Testis (tissue), 3 donors: Measurements from ENCODE around the gene SMCO4. TPM values are rescaled to one million over a fixed set of nuclear protein-coding genes. Genes with fewer than 3 reads are reported as not detected.
"Not testable (repeated sequence)": the region's sequence is repeated elsewhere in the genome, so short reads cannot be mapped to it uniquely, and the experiment has no call there.

Experiments
- DNase-seq: peaks from one replicate; pipeline ENCODE4 v3.0.0-alpha.2; 2019
- H3K27ac ChIP-seq, 2 donors: fragments of 200-600 bp; sonication (generic); one replicate each; pipeline ENCODE4 v1.5.1; 2019
- H3K27me3 ChIP-seq: fragments of 200-600 bp; sonication (generic); one replicate; pipeline ENCODE4 v1.5.1; 2019
- H3K36me3 ChIP-seq: fragments of 200-600 bp; sonication (generic); one replicate; pipeline ENCODE4 v1.5.1; 2017; ENCODE audit warnings: low read depth; ENCODE audit errors: missing control alignments
- H3K4me1 ChIP-seq: fragments of 200-600 bp; sonication (generic); one replicate; pipeline ENCODE4 v1.5.1; 2019
- H3K4me3 ChIP-seq, 2 donors: fragments of 200-600 bp; sonication (generic); one replicate each; pipeline ENCODE4 v1.5.1; 2017 to 2019
- H3K9me3 ChIP-seq: fragments of 200-600 bp; sonication (generic); one replicate; pipeline ENCODE4 v1.5.1; 2017
- CTCF ChIP-seq, 3 experiments: fragments of 450-650 bp in 2 of 3; fragments of 200-600 bp in 1 of 3; sonication (generic) in 1 of 3; IDR thresholded peaks; one replicate each; pipeline ENCODE4 v1.5.1; 2016 to 2019; ENCODE audit warnings: antibody characterized with exemption in 3 of 3, mild to moderate bottlenecking in 2 of 3, moderate library complexity in 1 of 3
- POLR2A ChIP-seq: fragments of 450-650 bp; IDR thresholded peaks from one replicate; pipeline ENCODE4 v1.6.1; 2017; ENCODE audit warnings: antibody characterized with exemption, mild to moderate bottlenecking, moderate library complexity
- WGBS, 2 donors: methylation state at CpG; one replicate each; pipeline ENCODE4 v1.1.5; 2018; 5-methylcytosine and 5-hydroxymethylcytosine counted together
- intact Hi-C: fragments of 100-400 bp; cut with DNase I; formaldehyde crosslinking; loops from one replicate; pipeline ENCODE4 v1.15.1; 2023; ENCODE audit warnings: low total_unique reads
- polyA plus RNA-seq: library from polyadenylated mRNA; stranded (reverse); fragments of 350-450 nt; fragmentation: Illumina TruSeq; extraction: RNeasy Lipid Tissue Mini Kit (QIAGEN cat#74804); gene quantifications from one replicate; pipeline ENCODE4 v1.2.3, GENCODE V29; 2014; ENCODE audit warnings: low read depth, low replicate concordance; ENCODE audit not compliant: insufficient read depth
- total RNA-seq, 2 donors: library from RNA; depleted of rRNA; stranded (reverse); fragments of >200 nt; gene quantifications; one replicate each; pipeline ENCODE4 v1.2.3, GENCODE V29; 2016

SMCO4 gene
- total and polyA plus RNA-seq, 3 donors from 2014 or later, result 33.6 to 59.9 (median 34.2) TPM

GRCh38 chr11:93585758-93586157 lies 42.6 kb upstream of the SMCO4 start:
- H3K27ac ChIP-seq, result no peak overlapping the region
- intact Hi-C loops, result no loop called here
- H3K36me3 ChIP-seq, result no peaks in the 10 kb centered on the region
- H3K27me3 ChIP-seq, result no peaks in the 10 kb centered on the region
- H3K4me1 ChIP-seq, result no peaks in the 10 kb centered on the region
- H3K9me3 ChIP-seq, result no peaks in the 10 kb centered on the region
- no peak for DNase-seq
- no peak for TF ChIP-seq POLR2A
- TF ChIP-seq CTCF (IDR thresholded peaks at IDR 0.05), result no peak
- H3K4me3 ChIP-seq, result no peak overlapping the region

GRCh38 chr11:93583490-93583889 lies 40.3 kb upstream of the SMCO4 start:
- Histone ChIP-seq H3K9me3 (no peaks in the 10 kb centered on the region), H3K36me3 (no peaks in the 10 kb centered on the region), H3K27me3 (no peaks in the 10 kb centered on the region), H3K4me3 (no peak overlapping the region), H3K4me1 (no peaks in the 10 kb centered on the region), H3K27ac (no peak overlapping the region)
- no peak for DNase-seq
- TF ChIP-seq POLR2A, result no peak
- no peak for TF ChIP-seq CTCF (IDR thresholded peaks at IDR 0.05)
- intact Hi-C loops, result no loop called here

GRCh38 chr11:93579187-93579751 lies 36.1 kb upstream of the SMCO4 start:
- no peak for DNase-seq
- TF ChIP-seq POLR2A (no peak), CTCF (IDR thresholded peaks at IDR 0.05) (no peak)
- H3K4me3 ChIP-seq, result no peak overlapping the region
- no peaks in the 10 kb centered on the region for H3K36me3 ChIP-seq
- H3K9me3 ChIP-seq, result no peaks in the 10 kb centered on the region
- H3K27me3 ChIP-seq, result no peaks in the 10 kb centered on the region
- no peaks in the 10 kb centered on the region for H3K4me1 ChIP-seq
- H3K27ac ChIP-seq, result no peak overlapping the region
- intact Hi-C loops, result no loop called here
- 92 to 96% methylated on average over 2 of the region's 2 CpGs for WGBS, 2 donors

GRCh38 chr11:93577286-93577685 lies 34.1 kb upstream of the SMCO4 start:
- H3K9me3 ChIP-seq, result no peaks in the 10 kb centered on the region
- no peak overlapping the region for H3K4me3 ChIP-seq
- no peak for DNase-seq
- TF ChIP-seq CTCF (IDR thresholded peaks at IDR 0.05) (no peak), POLR2A (no peak)
- H3K4me1 ChIP-seq, result no peaks in the 10 kb centered on the region
- intact Hi-C loops, result no loop called here
- no peak overlapping the region for H3K27ac ChIP-seq
- H3K36me3 ChIP-seq, result no peaks in the 10 kb centered on the region
- H3K27me3 ChIP-seq, result no peaks in the 10 kb centered on the region
- WGBS, 2 donors, result 88 to 93% methylated on average over 1 of the region's 1 CpG

- intact Hi-C loops, H3K27ac ChIP-seq, H3K27me3 ChIP-seq, H3K4me3 ChIP-seq, H3K4me1 ChIP-seq, H3K36me3 ChIP-seq, DNase-seq, H3K9me3 ChIP-seq: not testable (repeated sequence)
- 96 to 98% methylated on average over 4 of the region's 4 CpGs for WGBS, 2 donors
Measured at GRCh38 chr11:93576870-93577269, 33.7 kb upstream of the SMCO4 start.
